Measurements from ENCODE around the gene DIP2C.
"Not testable (repeated sequence)": the region's sequence is repeated elsewhere in the genome, so short reads cannot be mapped to it uniquely, and the experiment has no call there.

DIP2C gene

GRCh38 chr10:697097-697875, 7.8 kb upstream of the DIP2C start:
- DNase-seq, result no peak

- no peak for DNase-seq
Observed at GRCh38 chr10:695396-695795, 5.9 kb upstream of the DIP2C start.

DNA sequence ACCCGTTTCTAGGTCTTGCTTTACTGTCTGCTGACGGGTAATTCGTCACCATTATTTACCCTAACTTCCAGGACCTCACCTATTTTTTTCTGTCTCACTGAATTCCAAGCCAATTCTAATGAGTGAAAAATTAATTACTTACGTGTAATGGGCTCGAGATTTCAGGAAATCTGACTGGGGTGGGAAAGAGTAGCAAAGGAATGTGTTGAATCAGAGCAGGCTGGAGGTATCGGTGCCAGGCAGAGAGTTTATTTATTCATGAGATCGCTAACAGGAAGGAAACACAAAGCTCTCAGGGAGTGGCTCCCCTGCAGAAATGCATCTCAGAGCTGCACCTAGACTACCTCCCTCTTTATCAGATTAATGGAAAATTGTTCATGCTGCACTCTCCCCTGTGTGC, 4.0 kb upstream of the DIP2C start:
- no peak for DNase-seq

DNA sequence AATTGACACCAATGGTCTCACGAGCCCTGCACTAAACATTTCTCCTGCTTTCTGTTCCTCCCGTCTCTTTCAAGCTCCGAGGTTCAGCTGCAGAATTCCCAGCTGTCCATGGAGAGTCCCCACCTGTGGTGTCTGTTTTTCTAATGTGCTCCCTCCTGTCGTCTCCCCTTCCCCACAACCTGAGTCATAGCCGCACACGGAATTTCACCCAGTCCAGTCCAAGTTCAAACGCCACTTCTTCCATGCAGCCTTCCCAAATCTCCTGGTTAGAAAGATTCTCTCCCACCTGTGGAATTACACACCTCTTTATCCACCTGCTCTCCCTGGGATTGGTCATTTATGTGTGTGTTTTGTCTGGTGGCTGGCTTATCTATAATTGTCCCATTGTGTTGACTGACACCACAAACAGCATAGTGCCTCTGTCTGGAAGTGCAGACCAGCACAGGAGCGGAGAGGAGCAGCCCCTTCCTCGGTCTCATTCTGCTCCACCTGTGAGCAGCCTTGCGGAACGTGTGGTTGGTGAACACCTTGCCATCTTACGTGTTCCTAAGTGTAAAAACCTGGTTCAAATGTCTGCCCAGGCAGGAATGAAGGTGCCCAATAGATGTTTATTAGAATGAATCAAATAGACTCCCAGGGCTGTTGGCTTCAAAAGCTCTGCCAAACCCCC, 3.3 kb upstream of the DIP2C start:
- DNase-seq, result no peak

- no peak for DNase-seq
Observed at GRCh38 chr10:691216-691615, 1.7 kb upstream of the DIP2C start.

DNA sequence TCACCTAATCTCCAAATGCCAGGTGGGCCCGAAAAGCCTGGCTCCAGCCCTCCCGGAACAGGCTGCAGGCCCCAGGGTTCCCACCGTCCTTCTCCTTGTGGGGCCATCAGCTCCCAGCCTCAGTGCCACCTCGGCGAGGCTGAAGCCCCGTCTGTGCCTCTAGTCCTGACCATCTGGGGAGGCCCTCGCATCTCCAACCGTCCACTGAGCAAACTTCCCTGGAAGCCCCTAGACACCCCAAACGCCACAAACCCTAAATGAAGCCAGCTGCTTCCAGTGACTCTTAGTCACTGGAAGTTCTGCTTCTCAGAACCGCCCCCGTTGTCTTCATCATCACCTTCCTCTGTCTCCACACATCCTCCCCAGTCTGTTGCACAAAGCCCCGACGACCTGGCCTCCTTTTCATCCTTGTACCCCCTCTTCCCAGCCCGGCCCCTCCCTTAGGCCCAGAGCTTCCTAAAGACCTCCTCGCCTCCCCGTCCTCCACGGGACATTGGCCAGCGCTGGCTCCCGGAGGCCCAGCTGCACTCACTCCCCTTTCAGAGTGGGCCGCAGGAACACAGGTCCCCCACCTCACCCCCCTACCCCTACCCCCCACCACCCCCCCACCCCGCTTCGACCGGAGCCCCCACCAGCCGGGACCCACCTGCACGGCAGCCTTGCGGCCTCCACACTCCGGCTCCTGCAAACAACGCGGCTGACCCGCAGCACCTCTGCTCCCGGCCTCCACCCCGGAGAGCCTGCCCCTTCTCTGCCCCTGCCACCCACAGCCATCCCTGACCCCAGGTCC, 1.1 kb upstream of the DIP2C start:
- no peak for DNase-seq

- DNase-seq, result no peak
Observed at GRCh38 chr10:689121-689451, 382 bp downstream of the DIP2C start.

GRCh38 chr10:688312-689120, 952 bp downstream of the DIP2C start:
- DNase-seq, result no peak

DNA sequence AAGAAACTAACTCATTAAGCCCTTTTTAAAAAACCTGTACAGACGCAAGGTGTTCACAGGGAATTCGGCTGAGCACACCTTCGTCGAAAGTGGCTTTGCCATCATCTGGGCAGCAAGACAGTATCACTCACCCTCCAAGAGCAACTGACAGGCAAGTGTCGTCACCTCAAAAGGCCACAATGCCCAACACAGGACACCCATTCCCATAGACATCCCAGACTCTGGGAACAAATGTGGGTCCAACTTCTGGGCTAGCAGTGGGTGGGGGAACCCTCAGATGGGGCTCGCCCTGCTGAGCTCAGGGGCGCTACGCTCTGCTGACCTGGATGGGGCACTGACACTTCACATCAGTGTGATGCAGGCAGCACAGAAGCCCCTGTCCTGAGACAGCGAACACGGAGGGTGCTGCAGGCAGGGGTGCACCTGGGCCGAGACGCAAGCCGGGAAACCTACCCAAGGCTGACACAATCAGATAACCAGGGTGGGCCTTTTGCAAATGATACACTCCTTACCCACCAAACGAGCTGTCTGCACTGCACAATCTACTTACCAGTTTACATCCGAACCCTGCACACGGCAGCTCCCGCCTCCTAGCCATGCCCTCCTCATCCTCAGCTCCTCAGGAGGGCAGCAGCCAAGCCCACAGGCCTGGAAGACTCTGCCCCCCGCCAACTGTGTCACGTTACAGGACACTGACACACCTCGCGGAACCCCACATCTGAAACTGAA, 1.7 kb downstream of the DIP2C start:
- DNase-seq, result no peak

- no peak for DNase-seq
Observed at GRCh38 chr10:686155-686931, 3.1 kb downstream of the DIP2C start.

DNA sequence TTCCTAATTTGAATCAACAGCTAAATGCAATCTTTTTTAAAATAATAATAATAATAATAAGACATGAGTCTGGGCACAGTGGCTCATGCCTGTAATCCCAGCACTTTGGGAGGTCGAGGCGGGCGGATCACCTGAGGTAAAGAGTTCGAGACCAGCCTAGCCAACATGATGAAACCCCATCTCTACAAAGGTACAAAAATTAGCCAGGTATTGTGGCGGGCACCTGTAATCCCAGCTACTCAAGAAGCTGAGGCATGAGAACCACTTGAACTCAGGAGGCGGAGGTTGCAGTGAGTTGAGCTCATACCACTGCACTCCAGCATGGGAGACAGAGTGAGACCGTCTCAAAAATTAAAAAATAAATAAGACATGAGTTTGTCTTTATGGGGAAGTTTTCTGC, 3.9 kb downstream of the DIP2C start:
- no peak for DNase-seq

DNA sequence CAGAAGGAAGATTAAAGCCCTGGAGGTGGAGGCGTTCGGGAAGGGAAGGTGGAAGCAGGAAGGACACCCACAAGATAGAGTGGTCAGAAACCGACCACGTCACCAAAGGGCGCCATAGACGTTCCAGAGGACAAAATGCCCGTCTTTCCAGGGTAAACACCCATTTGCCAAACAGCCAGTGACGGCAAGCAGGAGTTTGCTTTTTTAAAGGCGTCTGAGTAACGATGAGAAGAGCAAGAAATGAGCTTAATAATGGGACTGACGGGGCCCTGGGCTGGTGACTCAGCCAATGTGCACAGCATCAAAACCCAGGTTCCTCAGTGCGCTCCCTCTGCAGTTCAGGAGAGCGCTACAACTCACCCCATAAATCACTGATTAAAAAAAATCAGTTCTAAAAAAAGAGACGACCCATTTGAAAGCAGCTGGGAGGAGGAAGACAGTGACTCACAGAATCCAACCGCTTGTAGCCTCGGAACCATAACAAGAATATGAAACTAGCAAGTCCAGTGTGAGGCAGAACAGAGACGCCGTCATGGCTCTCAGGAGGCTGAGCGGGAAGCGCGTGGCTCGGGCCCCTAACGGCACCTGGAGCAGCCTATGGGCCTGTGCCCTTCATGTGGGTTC, 5.9 kb downstream of the DIP2C start:
- DNase-seq, result no peak

- no peak for DNase-seq
Observed at GRCh38 chr10:682931-683447, 6.5 kb downstream of the DIP2C start.

- DNase-seq, result no peak
Observed at GRCh38 chr10:681670-682318, 7.7 kb downstream of the DIP2C start.

- no peak for DNase-seq
Observed at GRCh38 chr10:680745-681144, 8.7 kb downstream of the DIP2C start.

GRCh38 chr10:680146-680545, 9.3 kb downstream of the DIP2C start:
- DNase-seq, result no peak

GRCh38 chr10:679556-679955, 9.9 kb downstream of the DIP2C start:
- DNase-seq, result no peak

GRCh38 chr10:678662-679005, 10.8 kb downstream of the DIP2C start:
- not testable (repeated sequence) for DNase-seq

GRCh38 chr10:677750-678661, 11.5 kb downstream of the DIP2C start:
- no peak for DNase-seq
